Ovary (tissue), 9 donors: ENCODE measurements around the gene LMX1B. TPM values are rescaled to one million over a fixed set of nuclear protein-coding genes. Genes with fewer than 3 reads are reported as not detected.
"Not testable (repeated sequence)": the region's sequence is repeated elsewhere in the genome, so short reads cannot be mapped to it uniquely, and the experiment has no call there.

Experiments used
- DNase-seq, 5 donors: peaks; one replicate each; pipeline ENCODE4 v3.0.0-alpha.2; 2019 to 2020
- H3K27ac ChIP-seq, 2 donors: fragments of 200-600 bp; one replicate each; pipeline versions ENCODE4 v1.5.1 to v1.8.0; 2019 to 2022
- H3K27me3 ChIP-seq: fragments of 200-600 bp; one replicate; pipeline ENCODE4 v1.8.0; 2022
- H3K36me3 ChIP-seq: fragments of 200-600 bp; sonication (generic); one replicate; pipeline ENCODE4 v1.5.1; 2019
- H3K4me1 ChIP-seq: one replicate; pipeline ENCODE4 v1.8.1; 2013; ENCODE audit warnings: mild to moderate bottlenecking, moderate library complexity; ENCODE audit not compliant: insufficient read depth
- H3K4me3 ChIP-seq: fragments of 200-600 bp; sonication (generic); one replicate; pipeline ENCODE4 v1.5.1; 2017
- H3K9me3 ChIP-seq, 2 donors: fragments of 200-600 bp in 1 of 2; sonication (generic) in 1 of 2; one replicate each; pipeline versions ENCODE4 v1.5.1 to v1.8.1; 2013 to 2019; ENCODE audit warnings: mild to moderate bottlenecking in 1 of 2, moderate library complexity in 1 of 2
- EP300 ChIP-seq: sonication (generic); formaldehyde crosslinking; IDR thresholded peaks from one replicate; pipeline ENCODE4 v1.6.1; 2017; ENCODE audit warnings: antibody characterized with exemption
- POLR2A ChIP-seq: fragments of 450-650 bp; IDR thresholded peaks from one replicate; pipeline ENCODE4 v1.6.1; 2017; ENCODE audit warnings: antibody characterized with exemption, mild to moderate bottlenecking, moderate library complexity
- WGBS, 3 donors: extraction: QIAGEN DNeasy Blood & Tissue Kit in 1 of 3; methylation state at CpG; one replicate each; pipeline versions ENCODE4 v1.1.5 to v1.1.7; 2013 to 2017; 5-methylcytosine and 5-hydroxymethylcytosine counted together
- intact Hi-C, 4 donors: fragments of 100-400 bp; cut with DNase I; formaldehyde crosslinking; loops; one replicate each; pipeline versions ENCODE4 v1.11.0 to v1.15.1; 2022 to 2023
- polyA plus RNA-seq, 2 donors: library from polyadenylated mRNA; stranded (reverse); fragments of 200-250 nt in 1 of 2; fragments of 350-450 nt in 1 of 2; fragmentation: Illumina TruSeq in 1 of 2; extraction: RNeasy Lipid Tissue Mini Kit (QIAGEN cat#74804) in 1 of 2; gene quantifications; one replicate each; pipeline ENCODE4 v1.2.3, GENCODE V29; 2013 to 2014
- total RNA-seq, 7 donors: library from RNA; depleted of rRNA in 2 of 7; stranded (reverse); fragments of >200 nt in 2 of 7; fragmentation: NEBNext Ultra II Directional in 3 of 7; extraction: Animal tissue kit (Norgen Biotek cat#: 25700) in 3 of 7; gene quantifications; one replicate each; pipeline versions ENCODE4 v1.1.0 to v1.2.4, GENCODE V29; 2016 to 2023
- TF ChIP-seq, protein P1 (sequence below), 3 donors: fragments of 450-650 bp in 2 of 3; fragments of 200-600 bp in 1 of 3; IDR thresholded peaks; one replicate each; pipeline versions ENCODE4 v1.5.1 to v1.8.0; 2016 to 2022; ENCODE audit warnings: antibody characterized with exemption in 3 of 3, mild to moderate bottlenecking in 1 of 3
- donor health status: DM: no; HTN: no; CAD: no; lungs with moderate emphysema.
- donor health status: DM: no; HTN: no; CAD: no.
- donor health status: Bipolar disorder and iron deficiency.
- donor health status: DM: yes; HTN: yes; CAD: no.
- donor health status: DM: no; HTN: no; CAD: no.
- donor health status: DM: yes; HTN: yes; CAD: no.

LMX1B gene
- total and polyA plus RNA-seq, 9 donors, result 0.08 to 0.20 TPM; not detected in 7

DNA sequence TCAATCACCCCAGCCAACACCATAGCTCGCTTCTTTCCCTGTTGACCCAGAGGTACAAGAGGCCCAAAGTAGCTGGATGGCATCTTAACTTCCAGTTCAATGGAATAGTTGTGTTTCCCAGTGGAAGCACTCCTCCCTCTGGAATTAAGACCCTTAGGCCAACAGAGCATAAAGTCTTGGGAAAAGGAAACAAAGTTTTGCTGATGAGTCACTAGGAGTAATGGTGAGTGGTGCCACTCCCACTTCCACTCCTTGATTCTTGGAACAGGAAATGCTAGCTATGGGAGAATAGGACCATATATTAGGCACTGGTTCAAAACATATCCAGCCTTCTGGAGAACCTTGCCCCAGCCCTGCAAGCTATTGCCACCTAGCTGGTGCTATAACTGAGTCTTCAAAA is 44.7 kb upstream of the LMX1B start:
- no peaks in the 10 kb centered on the region for H3K36me3 ChIP-seq
- no peaks in the 10 kb centered on the region for H3K4me1 ChIP-seq
- intact Hi-C loops, result no loop called here
- no peak for DNase-seq
- H3K4me3 ChIP-seq, result no peak overlapping the region
- no peak overlapping the region for H3K27ac ChIP-seq
- no peaks in the 10 kb centered on the region for H3K9me3 ChIP-seq
- WGBS, 3 donors, result 90 to 92% (median 92%) methylated on average over 1 of the region's 1 CpG
- TF ChIP-seq POLR2A (no peak), EP300 (no peak)
- TF ChIP-seq, protein P1, sequence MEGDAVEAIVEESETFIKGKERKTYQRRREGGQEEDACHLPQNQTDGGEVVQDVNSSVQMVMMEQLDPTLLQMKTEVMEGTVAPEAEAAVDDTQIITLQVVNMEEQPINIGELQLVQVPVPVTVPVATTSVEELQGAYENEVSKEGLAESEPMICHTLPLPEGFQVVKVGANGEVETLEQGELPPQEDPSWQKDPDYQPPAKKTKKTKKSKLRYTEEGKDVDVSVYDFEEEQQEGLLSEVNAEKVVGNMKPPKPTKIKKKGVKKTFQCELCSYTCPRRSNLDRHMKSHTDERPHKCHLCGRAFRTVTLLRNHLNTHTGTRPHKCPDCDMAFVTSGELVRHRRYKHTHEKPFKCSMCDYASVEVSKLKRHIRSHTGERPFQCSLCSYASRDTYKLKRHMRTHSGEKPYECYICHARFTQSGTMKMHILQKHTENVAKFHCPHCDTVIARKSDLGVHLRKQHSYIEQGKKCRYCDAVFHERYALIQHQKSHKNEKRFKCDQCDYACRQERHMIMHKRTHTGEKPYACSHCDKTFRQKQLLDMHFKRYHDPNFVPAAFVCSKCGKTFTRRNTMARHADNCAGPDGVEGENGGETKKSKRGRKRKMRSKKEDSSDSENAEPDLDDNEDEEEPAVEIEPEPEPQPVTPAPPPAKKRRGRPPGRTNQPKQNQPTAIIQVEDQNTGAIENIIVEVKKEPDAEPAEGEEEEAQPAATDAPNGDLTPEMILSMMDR (IDR thresholded peaks at IDR 0.05), result no peak
- no peaks in the 10 kb centered on the region for H3K27me3 ChIP-seq

DNA sequence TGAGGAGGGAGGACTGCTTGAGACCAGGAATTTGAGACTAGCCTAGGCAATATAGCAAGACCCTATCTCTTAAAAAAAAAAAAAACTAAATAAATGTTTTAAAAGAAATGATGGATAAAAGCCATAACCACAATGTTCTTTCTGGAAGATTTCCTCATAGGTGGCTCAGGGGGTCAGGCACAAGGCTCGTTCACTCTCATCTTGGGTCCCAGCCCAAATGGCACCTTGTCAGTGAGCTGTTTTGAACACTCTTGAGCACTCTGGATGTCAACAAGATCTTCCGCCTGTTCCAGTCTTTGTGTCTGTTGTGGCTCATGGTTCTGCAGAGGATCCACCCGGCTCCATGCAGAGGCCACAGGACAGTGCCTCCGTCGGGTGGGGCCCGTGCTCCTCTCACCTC is 35.7 kb upstream of the LMX1B start:
- Histone ChIP-seq H3K27ac (no peak overlapping the region), H3K9me3 (no peaks in the 10 kb centered on the region), H3K36me3 (no peaks in the 10 kb centered on the region), H3K4me3 (no peak overlapping the region), H3K4me1 (no peaks in the 10 kb centered on the region), H3K27me3 (no peaks in the 10 kb centered on the region)
- WGBS, 3 donors, result 53 to 58% (median 54%) methylated on average over 6 of the region's 6 CpGs
- no peak for DNase-seq
- TF ChIP-seq EP300, result no peak
- TF ChIP-seq, protein P1 (IDR thresholded peaks at IDR 0.05), result no peak
- no peak for TF ChIP-seq POLR2A
- intact Hi-C loops, result no loop called here

DNA sequence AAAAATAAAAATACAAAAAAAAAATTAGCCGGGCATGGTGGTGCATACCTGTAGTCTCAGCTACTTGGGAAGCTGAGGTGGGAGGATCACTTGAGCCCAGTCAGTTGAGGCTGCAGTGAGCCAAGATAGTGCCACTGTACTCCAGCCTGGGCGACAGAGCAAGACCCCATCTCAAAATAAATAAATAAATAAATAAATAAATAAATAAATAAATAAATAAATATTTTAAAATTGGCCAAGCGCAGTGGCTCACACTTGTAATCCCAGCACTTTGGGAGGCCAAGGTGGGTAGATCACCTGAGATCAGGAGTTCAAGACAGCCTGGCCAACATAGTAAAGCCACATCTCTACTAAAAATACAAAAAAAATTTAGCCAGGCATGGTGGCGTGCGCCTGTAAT is 33.4 kb upstream of the LMX1B start:
- H3K4me1 ChIP-seq, H3K27ac ChIP-seq, intact Hi-C loops, H3K4me3 ChIP-seq, H3K36me3 ChIP-seq, DNase-seq, H3K27me3 ChIP-seq, H3K9me3 ChIP-seq: not testable (repeated sequence)
- WGBS, 3 donors, result 75 to 90% (median 76%) methylated on average over 5 of the region's 5 CpGs

DNA sequence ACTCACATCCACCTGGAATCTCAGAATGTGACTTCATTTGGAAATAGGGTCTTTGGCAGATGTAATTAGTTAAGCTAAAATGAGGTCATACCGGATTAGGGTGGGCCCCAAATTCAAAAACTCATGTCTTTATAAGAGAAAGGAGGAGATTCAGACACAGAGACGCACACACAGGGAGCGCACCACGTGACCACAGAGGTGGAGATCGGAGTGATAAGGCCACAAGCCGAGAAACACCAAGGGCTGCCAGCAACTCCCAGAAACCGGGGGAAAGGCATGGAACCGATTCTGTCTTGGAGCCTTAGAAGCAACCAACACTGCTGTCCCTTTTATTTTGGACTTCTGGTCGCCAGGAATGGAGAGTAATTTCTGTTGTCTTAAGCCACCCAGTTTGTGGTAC is 31.8 kb upstream of the LMX1B start:
- Histone ChIP-seq H3K4me1 (no peaks in the 10 kb centered on the region), H3K9me3 (no peaks in the 10 kb centered on the region), H3K4me3 (no peak overlapping the region), H3K36me3 (no peaks in the 10 kb centered on the region), H3K27me3 (no peaks in the 10 kb centered on the region), H3K27ac (no peak overlapping the region)
- WGBS, 3 donors, result 46 to 62% (median 56%) methylated on average over 9 of the region's 9 CpGs
- no peak for TF ChIP-seq EP300
- TF ChIP-seq, protein P1 (IDR thresholded peaks at IDR 0.05), result no peak
- TF ChIP-seq POLR2A, result no peak
- no peak for DNase-seq
- intact Hi-C loops, result no loop called here

DNA sequence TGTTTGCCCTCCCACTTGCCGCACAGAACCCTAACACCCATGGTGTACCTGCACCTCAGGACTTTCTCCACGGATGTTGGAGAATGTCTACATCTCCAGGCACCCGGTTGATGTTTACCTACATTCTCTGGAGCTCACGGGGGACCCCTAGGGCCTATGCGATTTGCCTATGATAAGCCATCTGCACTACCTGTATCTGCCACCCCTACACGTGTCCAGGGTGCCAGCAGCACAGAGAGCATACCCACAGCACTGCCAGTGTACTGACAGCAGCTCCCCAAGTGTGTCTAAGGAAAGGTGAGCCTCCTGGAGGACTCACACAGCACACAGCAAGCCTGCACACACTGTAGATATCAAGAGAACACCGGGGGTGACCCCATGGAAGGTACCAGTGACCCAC is 31.3 kb upstream of the LMX1B start:
- H3K27me3 ChIP-seq, result no peaks in the 10 kb centered on the region
- TF ChIP-seq EP300, result no peak
- TF ChIP-seq POLR2A, result no peak
- TF ChIP-seq, protein P1 (IDR thresholded peaks at IDR 0.05), result no peak
- H3K4me3 ChIP-seq, result no peak overlapping the region
- no peak for DNase-seq
- no peaks in the 10 kb centered on the region for H3K9me3 ChIP-seq
- H3K36me3 ChIP-seq, result no peaks in the 10 kb centered on the region
- H3K4me1 ChIP-seq, result no peaks in the 10 kb centered on the region
- intact Hi-C loops, result no loop called here
- 66 to 80% (median 68%) methylated on average over 7 of the region's 7 CpGs for WGBS, 3 donors
- no peak overlapping the region for H3K27ac ChIP-seq
